HG03442 (cell line): ENCODE results near the gene SPG21.
A peak's percentile ranks its signal among the peaks of the same experiment; 100 is the strongest.
"Not testable (repeated sequence)": the region's sequence is repeated elsewhere in the genome, so short reads cannot be mapped to it uniquely, and the experiment has no call there.

Source experiments
- ATAC-seq: cut with Tn5 transposase; IDR thresholded peaks from one replicate; pipeline ENCODE4 v1.9.1; 2021; ENCODE audit warnings: mild to moderate bottlenecking, moderate library complexity; ENCODE audit not compliant: unreplicated experiment

SPG21 gene

GRCh38 chr15:64989416-64990167 is at the start of gene SPG21:
SPG21 (minus strand) TSS chr15:64989914; CDS start chr15:64983569, 6,345 bp downstream.
- ATAC-seq = peak; percentile 94

GRCh38 chr15:65038836-65039235 is 49.1 kb upstream of the SPG21 start:
- no peak for ATAC-seq

- no peak for ATAC-seq
Observed at GRCh38 chr15:65038428-65038827, 48.7 kb upstream of the SPG21 start.

- ATAC-seq = no peak
Observed at GRCh38 chr15:65037309-65037708, 47.6 kb upstream of the SPG21 start.

GRCh38 chr15:65034719-65035118 is 45.0 kb upstream of the SPG21 start:
- no peak for ATAC-seq

- ATAC-seq = no peak
Observed at GRCh38 chr15:65033659-65034269, 44.0 kb upstream of the SPG21 start.

- peak; percentile 45 for ATAC-seq
Observed at GRCh38 chr15:65032801-65033537, 43.3 kb upstream of the SPG21 start.

GRCh38 chr15:65029736-65030208 is 40.1 kb upstream of the SPG21 start:
- no peak for ATAC-seq

GRCh38 chr15:65028921-65029735 is 39.4 kb upstream of the SPG21 start, which contains the start of gene MTFMT:
MTFMT (minus strand) TSS chr15:65029639; CDS start chr15:65029613, 26 bp downstream.
- peak; percentile 66 for ATAC-seq

GRCh38 chr15:65028338-65028737 is 38.6 kb upstream of the SPG21 start:
- no peak for ATAC-seq

- ATAC-seq = no peak
Observed at GRCh38 chr15:65027593-65027992, 37.9 kb upstream of the SPG21 start.

- no peak for ATAC-seq
Observed at GRCh38 chr15:65026756-65027155, 37.0 kb upstream of the SPG21 start.

GRCh38 chr15:65021488-65021887 is 31.8 kb upstream of the SPG21 start:
- no peak for ATAC-seq

GRCh38 chr15:65020419-65020818 is 30.7 kb upstream of the SPG21 start:
- ATAC-seq = no peak

- not testable (repeated sequence) for ATAC-seq
Observed at GRCh38 chr15:65011198-65011597, 21.5 kb upstream of the SPG21 start.

- ATAC-seq = no peak
Observed at GRCh38 chr15:65008983-65009382, 19.3 kb upstream of the SPG21 start.

GRCh38 chr15:65006876-65007275 is 17.2 kb upstream of the SPG21 start:
- no peak for ATAC-seq

- ATAC-seq = no peak
Observed at GRCh38 chr15:65004993-65005392, 15.3 kb upstream of the SPG21 start.

GRCh38 chr15:64997745-64998375 is 8.1 kb upstream of the SPG21 start:
- no peak for ATAC-seq

- ATAC-seq = no peak
Observed at GRCh38 chr15:64997066-64997465, 7.4 kb upstream of the SPG21 start.
